Anterior cingulate cortex (tissue), 58 donors: Measurements from ENCODE around the gene TNFRSF4.
A peak's percentile ranks its signal among the peaks of the same experiment; 100 is the strongest.

Experiments used
- DNase-seq, 58 donors: peaks; one replicate each; lab custom pipeline; 2025; lab: John Stamatoyannopoulos, UW

Gene TNFRSF4

DNA sequence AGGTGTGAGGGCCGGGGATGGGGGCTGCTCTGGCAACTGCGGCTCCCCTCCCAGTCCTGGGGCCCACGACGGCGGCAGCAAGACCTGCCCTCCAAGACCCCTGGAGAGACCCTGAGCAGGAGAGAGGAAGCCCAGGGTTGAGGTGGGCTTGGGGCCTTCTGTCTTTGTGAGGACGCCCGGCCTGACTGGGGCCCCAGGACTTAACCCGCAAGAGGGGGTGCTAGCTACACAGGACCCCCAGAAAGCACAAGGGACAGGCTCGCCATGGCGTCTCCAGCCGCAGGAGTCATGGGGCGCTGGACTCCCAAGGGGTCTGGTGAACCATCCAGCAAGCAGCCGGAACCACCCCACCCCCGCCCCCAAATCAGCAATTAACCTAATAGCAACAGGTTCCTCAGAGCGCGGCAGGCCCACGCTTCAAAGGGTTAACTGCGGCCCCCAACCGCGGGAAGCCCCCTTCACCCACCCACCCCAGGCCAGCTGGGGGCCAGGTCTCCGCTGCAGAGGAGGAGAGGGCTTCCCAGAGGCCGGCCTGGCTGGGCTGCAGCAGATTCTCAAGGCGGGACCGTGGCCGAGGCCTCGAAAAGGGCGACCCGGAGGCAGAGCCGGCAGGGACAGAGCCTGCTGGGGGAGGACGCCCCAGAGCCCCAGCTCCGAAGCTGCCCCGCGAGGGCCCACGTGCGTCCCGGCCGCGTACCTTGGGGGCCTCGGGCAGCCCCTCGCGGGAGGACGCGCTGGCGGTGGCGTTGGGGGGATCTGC, 32.0 kb upstream of the TNFRSF4 start:
- no peak for DNase-seq

DNA sequence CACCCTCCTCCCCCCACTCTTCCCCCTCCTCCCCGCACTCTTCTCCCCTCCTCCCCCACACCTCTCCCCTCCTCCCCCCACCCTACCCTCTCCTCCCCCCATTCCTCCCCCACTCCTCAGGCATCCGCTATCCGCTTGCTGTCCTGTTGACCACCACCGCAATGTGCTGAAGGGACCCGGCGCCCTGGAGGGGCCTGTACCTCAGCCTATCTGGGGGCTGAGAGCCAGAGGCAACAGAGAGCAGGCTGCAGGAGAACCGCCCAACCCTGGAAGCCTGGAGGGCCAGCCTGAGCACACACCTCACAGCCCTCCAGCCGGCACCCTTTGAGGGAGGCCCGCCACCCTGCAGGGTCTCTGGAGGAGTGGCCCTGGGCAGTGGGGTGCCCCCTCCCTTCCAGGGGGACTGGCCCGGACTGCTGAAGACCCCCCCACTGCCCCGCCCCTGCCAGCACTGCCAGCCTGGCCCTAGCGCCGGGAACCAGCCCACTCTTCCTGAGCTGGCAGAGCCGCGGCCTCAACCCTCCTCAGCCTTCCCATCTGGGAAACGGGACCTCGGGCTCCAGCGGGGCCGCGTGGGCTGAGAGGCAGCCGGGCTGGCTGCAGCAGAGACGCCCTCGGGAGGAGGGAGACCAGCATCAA, 31.3 kb upstream of the TNFRSF4 start:
- DNase-seq, result no peak

DNA sequence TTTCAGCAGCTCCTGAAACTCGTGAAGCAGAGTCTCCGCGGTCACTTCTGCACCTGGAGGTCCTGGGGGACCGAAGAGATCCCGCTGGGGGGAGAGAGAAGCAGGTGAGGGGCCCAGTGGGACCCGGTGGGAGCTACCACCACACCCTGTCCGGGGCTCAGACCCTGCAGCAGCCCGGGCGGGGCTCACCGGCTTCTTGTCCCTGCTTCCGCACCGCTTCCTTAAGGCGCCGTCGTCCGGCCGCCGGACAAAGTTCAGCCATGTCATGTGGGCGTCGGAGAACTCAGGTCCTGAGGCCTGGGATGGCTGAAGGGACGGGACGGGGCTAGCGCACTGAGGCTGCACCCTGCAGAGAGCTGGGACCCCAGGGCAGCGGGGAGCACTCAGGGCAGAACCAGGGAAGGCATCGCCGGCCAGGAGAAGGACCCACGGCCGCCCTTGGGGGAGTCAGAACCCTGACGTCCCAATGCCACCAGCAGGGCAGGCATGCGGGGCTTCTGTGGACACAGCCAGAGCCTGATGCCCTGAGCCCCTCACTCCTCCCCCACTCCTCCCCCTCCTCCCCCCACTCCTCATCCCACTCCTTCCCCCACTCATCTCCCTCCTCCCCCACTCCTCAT, 30.3 kb upstream of the TNFRSF4 start:
- DNase-seq, result no peak

DNA sequence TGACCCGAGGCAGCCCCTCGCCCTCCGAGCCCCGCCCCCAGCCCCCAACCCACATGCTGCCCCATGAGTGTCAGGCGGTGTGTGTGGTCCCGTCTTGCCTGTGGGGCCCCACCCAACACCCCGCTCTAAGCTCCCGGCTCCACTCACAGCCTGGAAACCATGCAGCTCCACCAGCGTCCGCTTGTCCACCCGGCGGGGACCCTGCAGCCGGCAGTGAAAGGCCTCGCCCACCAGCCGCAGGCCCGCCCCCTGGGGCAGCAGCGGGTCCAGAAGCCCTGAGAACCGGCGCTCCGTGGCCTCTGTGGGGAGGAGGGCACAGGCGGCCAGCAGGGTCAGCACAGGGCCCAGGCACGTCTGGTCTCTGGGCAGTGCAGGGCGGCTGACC, 29.8 kb upstream of the TNFRSF4 start:
- DNase-seq, result no peak

DNA sequence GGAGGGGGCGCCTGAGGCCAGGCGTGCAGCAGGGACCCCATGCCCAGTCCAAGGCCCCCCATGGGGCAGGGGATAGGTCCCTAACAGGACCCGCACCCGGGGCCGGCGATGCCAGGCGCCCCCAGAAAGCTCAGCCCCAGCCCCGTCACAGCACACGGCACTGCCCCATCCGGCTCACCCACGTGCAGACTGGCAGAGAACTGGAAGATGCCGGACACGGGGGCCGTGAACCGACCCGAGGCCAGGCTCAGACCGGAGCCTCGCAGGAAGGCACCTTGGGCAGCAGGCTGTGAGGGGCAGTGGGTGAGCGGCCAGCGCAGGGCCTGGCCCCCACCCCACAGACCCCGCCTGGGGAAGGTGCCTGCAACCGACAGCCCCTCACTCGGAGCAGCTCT, 29.3 kb upstream of the TNFRSF4 start:
- no peak for DNase-seq

DNA sequence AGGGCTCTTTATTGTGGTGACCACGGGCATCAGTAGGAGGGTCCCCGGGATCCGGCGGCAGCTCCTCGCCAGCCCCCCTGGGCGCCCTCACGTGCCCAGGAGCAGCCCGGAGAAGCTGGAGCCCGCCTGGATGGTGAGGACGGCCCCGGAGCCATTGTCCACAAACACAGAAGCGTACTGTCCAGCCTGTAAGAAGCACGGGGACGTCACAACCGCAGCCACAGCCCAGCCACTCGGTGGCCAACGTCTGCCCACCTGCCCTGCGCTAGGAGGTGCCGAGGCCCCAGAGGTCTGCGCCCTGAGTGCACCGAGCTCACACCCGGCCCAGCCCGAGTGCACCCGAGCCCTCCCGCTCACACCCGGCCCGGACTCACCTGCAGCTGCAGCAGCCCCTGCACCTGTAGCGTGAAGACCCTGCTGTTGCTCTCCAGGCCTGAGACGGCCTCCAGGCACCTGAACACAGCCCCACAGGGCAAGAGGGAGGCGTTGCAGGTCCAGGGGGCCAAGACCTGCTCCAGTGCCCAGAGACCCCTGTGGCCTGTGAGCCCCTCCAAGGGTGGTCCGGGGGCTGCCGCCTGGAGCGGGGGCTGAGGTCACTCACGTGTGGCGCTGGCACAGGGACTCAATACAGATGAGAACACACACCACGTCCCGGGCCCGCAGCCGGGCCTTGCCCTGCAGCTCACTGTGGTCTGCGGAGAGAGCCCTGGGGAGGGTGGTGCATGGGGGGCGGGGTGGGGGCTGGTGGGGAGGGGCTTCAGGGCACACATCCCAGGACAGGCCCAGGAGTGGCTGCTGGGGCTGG, 28.7 kb upstream of the TNFRSF4 start:
- no peak for DNase-seq

DNA sequence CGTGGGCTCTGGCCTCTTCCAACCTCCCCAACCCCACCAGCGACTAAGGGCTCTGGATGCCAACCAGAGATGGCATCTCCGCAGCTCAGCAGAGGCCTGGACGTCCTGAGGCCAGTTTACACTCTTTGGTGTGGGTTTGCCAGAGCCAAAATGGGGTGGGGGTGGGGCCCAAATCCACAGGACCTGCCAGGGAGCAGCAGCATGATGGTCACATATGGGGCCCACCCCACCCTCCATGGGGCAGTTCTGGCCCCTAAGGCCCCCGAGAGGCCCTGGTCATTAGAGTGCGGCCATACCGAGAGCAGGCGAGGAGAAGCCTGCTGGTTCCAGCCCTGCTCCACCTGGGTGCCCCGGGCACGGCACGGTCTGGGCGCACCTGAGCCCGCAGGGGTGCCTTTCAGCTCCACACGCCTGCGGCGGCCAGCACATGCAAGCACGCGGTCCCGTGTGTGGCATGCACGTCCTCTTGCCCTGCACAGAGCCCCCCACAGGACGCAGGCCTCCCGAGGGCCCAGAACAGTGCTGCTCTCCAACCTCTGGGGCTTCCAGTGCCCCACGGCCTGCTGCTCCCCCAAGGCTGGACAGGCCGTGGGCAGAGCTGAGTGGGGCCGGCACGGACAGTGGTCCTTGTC, 27.8 kb upstream of the TNFRSF4 start:
- DNase-seq, result no peak

DNA sequence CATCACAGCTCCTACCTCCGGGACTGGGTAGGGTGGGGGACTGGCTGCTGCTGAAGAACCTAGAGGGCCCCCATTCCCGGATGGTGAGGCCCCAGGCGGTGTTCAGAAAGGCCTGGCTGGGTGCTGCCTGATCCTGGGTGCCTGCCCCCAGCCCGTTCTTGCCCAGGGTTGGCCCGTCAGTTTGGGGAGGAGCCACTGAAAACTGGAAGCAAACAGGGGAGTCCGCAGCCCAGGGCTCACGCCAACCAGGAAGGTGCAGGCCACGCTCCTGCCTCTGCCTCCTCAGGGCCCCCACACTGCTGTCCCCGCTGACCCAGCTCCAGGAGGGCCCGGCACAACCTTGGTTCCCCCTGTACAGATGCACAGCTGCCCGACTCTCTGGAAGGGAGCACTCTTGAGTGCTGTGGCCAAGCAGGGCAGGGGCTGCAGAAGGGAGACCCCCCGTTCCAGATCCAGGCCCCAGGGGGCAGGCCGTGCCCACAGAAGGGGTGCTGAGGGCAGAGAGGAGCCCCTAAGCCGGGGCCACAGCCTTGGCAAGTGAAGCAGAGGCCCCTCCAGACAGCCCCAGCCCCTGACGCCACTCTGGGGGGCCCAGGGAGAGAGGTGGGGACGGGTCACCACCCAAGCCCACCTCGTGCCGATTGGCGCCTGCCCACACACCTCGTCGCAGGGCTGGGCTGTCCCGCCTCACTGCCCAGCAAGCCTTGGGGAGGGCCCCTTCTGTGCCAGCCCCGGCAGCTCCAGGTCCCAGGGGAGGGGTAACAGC, 27.1 kb upstream of the TNFRSF4 start:
- no peak for DNase-seq

DNA sequence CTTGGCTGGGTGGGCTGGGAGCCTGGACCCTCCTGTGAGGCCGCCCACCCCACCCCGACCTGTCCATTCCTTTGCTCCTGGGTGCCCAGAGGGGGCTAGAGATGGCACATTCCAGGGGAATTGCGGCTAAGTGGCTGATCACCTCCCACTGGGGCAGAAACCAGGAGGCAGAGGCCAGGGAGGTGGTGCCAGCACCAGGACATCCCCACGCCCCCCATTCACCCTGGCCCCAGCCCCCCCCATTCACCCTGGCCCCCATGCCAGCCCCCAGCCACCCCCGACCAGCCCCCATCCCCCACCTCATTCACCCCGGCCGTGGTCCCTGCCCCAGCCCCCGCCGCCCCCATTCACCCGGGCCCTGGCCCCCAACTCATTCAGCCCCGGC, 26.4 kb upstream of the TNFRSF4 start:
- no peak for DNase-seq

DNA sequence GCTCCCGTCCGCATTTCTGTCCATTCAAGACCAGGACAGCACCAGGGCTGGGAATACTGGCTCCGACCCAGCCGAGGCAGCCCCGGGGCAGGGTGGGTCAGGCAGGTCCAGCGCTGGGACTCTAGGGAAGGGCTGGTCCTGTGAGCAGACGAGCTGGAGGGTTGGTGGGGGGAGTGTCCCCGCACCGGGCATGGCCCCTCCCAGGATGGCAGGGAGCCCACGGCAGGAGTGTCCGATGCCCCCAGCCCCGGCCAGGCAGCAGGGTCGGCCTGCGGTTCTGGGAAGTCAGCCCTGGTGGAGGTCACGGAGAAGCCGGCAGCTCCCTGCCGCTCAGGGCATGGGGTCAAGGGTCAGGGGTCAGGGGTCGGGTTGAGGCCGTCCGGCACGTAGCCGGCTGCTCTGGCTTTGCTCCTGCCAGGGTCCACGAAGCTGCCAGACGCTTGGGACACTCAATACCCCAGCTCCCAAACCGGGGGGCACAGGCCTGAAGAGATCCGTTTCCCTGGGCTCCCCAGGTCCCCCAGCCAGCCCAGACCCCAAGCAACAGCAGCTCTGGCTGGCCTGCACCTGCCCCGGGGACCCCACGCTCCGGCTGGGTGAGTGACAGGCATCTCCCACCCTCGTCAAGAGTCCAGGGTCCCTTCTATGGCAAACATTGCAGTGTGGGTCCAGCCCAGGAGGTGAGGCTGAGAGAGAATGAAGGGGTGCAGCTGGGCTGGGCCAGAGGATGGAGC, 25.8 kb upstream of the TNFRSF4 start:
- peak in 1 of 58 donors; percentile 34 for DNase-seq

DNA sequence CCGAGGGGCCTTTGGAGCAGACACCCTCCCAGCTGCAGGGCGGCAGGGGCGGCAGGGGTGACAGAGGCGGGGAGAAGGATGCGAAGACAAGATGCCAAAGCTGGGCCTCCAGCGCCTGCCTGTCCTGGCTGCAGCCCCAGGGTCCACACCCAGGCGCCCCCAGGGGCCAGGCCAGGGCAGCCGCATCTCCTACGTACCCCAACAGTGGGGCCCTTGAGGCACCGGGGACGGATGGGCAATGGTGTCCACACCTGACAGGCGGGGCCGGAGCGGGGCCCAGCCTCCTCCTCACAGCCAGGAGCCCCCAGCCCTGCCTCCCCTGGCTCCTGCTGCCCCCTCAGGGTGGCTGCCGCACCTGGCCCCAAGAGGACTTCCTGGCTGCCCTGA, 25.3 kb upstream of the TNFRSF4 start:
- DNase-seq, result no peak

DNA sequence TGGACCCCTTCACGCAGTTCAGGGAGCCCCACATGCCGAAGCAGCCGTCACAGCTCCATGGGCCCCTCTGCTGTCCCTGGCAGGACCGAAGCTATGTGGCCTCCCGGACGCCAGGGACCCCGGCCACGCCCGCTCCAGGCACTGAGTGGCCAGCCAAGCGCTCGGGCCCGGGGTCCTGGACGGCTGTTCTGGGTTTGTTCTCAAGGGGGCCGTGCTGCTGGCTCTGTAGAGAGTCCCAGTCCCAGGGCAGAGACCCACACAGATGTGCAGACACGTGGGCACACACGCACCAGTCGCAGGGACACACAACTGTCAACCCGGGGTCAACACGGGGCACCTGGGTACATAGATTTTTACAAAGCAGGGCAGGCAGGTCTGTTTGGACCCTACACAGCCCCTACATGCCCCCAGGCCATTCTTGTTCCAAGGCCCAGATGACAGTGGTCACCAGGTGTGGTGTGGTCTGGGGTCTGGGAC, 24.8 kb upstream of the TNFRSF4 start:
- DNase-seq, result no peak

DNA sequence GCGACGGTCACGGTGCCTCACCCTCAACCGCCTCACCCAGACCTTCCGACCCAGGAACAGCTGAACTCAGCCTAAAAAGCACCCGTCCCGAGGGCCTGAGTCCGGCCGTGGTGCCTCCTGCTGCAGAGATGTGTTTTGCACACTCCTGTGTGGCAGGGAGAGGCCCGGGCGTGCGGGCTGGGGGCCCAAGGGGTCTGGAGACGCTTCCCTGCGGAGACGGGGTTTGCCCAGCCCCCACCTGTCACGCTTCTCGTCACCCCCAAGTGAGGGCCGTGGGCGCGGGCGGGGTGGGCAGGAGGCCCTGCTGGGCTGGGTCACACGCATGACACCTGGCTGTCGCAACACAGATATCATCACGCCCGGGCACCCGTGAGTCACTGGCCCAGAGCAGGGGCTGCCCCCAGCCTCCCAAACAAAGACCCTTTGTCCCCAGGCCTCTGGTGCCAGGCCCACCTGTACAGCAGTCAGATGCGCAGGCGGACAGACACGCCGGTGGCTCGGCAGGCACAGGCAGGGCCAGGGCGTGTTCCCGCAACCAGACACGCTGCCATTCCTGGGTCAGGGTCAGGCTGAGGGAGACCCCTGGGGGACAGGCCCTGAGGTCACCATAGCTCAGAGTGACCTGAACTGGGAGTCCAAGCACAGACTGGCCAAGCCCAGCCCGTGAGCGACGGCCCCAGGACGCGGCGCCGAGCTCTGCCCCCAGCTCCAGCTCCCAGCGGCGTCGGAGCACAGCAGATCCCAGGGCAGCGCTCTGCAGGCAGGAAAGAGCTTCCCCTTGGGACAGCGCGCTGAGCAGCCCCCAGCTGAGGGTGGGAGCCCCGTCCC, 24.1 kb upstream of the TNFRSF4 start:
- peak in 1 of 58 donors; percentile 35 for DNase-seq

DNA sequence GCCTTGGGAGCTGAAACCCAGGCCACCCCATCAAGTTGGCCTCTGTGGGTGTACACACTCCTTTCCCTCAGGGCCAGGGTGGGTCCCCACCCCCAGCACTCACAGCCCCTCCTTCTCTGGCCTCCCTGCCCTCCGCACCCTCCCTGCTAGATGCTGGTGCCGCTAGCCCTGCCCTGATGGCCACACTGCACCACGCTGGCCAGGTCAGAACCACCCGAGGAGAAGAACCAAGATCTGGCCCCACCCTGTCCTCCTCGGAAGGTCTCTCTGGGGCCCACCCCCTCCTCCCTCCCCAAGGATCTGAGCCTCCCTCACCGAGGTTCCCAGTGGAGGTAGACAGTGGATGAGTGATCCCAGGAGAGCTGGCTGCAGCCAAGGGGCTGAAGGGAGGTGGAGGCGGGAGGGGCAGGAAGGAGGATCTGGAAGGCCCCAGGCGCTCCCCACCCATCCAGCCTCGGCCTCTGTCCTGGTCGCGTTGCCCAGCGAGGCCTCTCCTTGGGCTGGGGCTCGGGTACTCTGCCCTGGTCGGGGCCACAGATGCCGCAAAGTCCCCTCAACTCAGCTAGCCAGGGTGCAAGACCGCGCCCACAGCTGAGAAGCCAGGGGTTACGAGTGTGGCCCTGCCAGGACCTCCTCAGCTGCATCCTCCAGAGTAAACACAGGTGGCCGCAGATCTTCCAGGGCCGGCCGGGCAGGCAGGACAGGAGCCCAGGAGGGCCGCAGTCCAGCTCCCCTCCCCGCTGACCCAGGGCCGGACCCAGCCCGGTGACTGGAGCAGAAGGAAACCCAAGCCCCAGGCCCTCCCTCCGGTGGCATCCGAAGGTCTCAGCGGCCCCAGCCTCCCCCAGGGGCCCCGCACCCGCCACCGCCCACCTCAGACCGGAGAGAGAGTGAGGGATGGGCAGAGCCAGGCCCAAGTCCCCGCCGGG, 23.3 kb upstream of the TNFRSF4 start:
- peak in 1 of 58 donors; percentile 3 for DNase-seq

DNA sequence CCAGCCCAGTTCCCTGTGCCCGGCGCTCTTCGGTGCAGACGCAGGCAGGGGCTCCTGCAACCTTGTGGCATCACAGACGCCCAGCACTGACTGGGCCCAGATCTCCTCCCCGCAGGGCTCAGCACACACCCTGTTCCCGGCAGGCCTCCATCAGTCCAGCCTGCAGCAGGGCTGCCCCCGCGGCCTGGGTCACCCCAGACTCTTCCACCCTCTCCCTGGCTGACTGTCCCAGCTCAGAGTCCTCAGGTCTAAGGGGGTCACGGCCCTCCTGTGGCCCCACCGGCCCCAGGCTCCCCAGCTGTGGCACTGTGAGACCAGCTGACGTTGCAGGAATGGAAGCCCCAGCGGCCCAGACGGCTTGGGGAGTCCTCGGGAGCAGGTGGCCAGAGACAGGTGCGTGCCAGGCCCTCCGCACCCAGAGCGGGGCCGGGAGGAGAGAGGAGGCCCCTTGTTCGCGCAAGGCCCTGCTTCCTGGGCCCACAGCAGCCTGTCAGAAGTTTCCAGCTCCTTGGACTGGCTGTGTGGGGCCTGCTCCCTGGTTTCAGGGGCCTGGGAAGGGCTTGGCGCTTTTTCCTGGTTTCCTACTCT, 22.3 kb upstream of the TNFRSF4 start:
- no peak for DNase-seq

DNA sequence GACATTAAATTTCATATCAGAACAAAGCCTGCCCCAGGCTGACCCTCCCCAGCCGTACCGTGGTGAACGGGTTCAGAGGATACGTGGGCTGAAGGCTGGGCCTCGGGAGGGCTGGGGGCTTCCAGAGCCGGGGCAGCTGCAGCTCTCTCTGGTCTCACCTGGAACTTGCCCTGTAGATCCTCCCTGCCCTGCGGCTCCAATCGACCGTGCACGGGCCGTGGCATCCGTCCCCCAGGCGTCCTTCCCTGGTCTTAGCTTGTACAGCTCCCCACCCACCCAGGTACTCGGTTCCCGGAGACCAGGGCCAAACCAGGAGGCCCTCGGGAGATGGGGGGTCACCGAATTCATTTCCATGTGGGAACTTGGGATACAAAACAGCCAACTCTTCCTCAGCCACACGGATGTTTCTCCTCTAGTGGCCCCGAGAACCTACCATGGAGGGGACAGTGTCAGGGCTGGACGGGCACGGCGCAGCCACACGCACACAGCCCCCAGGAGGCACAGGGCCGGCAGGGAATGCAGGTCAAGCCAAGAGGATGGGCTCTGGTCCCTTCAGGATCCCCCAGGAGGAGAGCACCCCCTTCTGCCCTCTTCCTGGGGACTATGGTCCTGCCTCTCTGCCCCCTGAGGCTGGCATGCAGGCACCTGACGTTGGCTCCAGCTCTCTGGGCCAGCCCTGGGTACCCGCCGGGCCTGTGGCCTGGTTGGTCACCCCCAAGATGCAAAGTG, 21.2 kb upstream of the TNFRSF4 start:
- DNase-seq, result no peak
